ENCODE measurements around the gene SLFN14.

Gene SLFN14

GRCh38 chr17:35560703-35561102, at the start of gene SLFN14:
SLFN14 (minus strand) TSS chr17:35560819; CDS start chr17:35558062, 2,757 bp downstream.
- TF ChIP-seq CTCF (IDR thresholded peaks at IDR 0.05), result no peak
- no peaks in the 10 kb centered on the region for H3K4me1 ChIP-seq (ENCODE audit: control insufficient read depth in 1 of 2, insufficient read depth in 1 of 2, low read depth in 1 of 2, low read length in 1 of 2)
- H3K4me3 ChIP-seq (ENCODE audit: low read depth in 1 of 2, low read length in 1 of 2), result no peak within 1 kb of the TSS
- peaks cover 18% of the 10 kb centered on the region for H3K27me3 ChIP-seq
- no peak within 1 kb of the TSS for H3K27ac ChIP-seq
- H3K9me3 ChIP-seq, result no peaks in the 10 kb centered on the region
- no peaks in the 10 kb centered on the region for H3K36me3 ChIP-seq

- Histone ChIP-seq H3K4me3 (ENCODE audit: low read depth in 1 of 2, low read length in 1 of 2) (no peak overlapping the region), H3K27me3 (no peaks in the 10 kb centered on the region), H3K36me3 (peaks cover 87% of the 10 kb centered on the region), H3K9me3 (no peaks in the 10 kb centered on the region), H3K4me1 (ENCODE audit: control insufficient read depth in 1 of 2, insufficient read depth in 1 of 2, low read depth in 1 of 2, low read length in 1 of 2) (no peaks in the 10 kb centered on the region), H3K27ac (no peak overlapping the region)
- TF ChIP-seq CTCF (IDR thresholded peaks at IDR 0.05), result no peak
Observed at GRCh38 chr17:35609831-35610230, 49.2 kb upstream of the SLFN14 start.

- TF ChIP-seq CTCF (IDR thresholded peaks at IDR 0.05), result no peak
- Histone ChIP-seq H3K4me1 (ENCODE audit: control insufficient read depth in 1 of 2, insufficient read depth in 1 of 2, low read depth in 1 of 2, low read length in 1 of 2) (no peaks in the 10 kb centered on the region), H3K36me3 (peaks cover 92% of the 10 kb centered on the region), H3K27ac (no peak overlapping the region), H3K9me3 (no peaks in the 10 kb centered on the region), H3K27me3 (no peaks in the 10 kb centered on the region), H3K4me3 (ENCODE audit: low read depth in 1 of 2, low read length in 1 of 2) (no peak overlapping the region)
Observed at GRCh38 chr17:35607239-35607847, 46.7 kb upstream of the SLFN14 start.

GRCh38 chr17:35605678-35606077, 45.1 kb upstream of the SLFN14 start:
- no peaks in the 10 kb centered on the region for H3K27me3 ChIP-seq
- no peaks in the 10 kb centered on the region for H3K9me3 ChIP-seq
- TF ChIP-seq CTCF (IDR thresholded peaks at IDR 0.05), result no peak
- no peak overlapping the region for H3K27ac ChIP-seq
- no peaks in the 10 kb centered on the region for H3K4me1 ChIP-seq (ENCODE audit: control insufficient read depth in 1 of 2, insufficient read depth in 1 of 2, low read depth in 1 of 2, low read length in 1 of 2)
- no peak overlapping the region for H3K4me3 ChIP-seq (ENCODE audit: low read depth in 1 of 2, low read length in 1 of 2)
- H3K36me3 ChIP-seq, result peaks cover 94% of the 10 kb centered on the region

GRCh38 chr17:35603674-35604073, 43.1 kb upstream of the SLFN14 start:
- Histone ChIP-seq H3K4me3 (ENCODE audit: low read depth in 1 of 2, low read length in 1 of 2) (no peak overlapping the region), H3K27ac (no peak overlapping the region), H3K9me3 (no peaks in the 10 kb centered on the region), H3K27me3 (no peaks in the 10 kb centered on the region), H3K36me3 (peaks cover 90% of the 10 kb centered on the region), H3K4me1 (ENCODE audit: control insufficient read depth in 1 of 2, insufficient read depth in 1 of 2, low read depth in 1 of 2, low read length in 1 of 2) (no peaks in the 10 kb centered on the region)
- no peak for TF ChIP-seq CTCF (IDR thresholded peaks at IDR 0.05)
